HG03103 (cell line): ENCODE measurements around the gene PCNX2.

Experiments
- ATAC-seq: cut with Tn5 transposase; IDR thresholded peaks from one replicate; pipeline ENCODE4 v1.9.1; 2021; ENCODE audit warnings: low read depth; ENCODE audit not compliant: unreplicated experiment

Gene PCNX2

GRCh38 chr1:233268389-233269022, 27.0 kb downstream of the PCNX2 start:
- no peak for ATAC-seq

- peak; percentile 3 for ATAC-seq
These were observed 33.8 kb downstream of the PCNX2 start for GRCh38 chr1:233261695-233262094.

- ATAC-seq = peak; percentile 94
These were observed 34.3 kb downstream of the PCNX2 start for GRCh38 chr1:233261206-233261605.

GRCh38 chr1:233257786-233258185, 37.7 kb downstream of the PCNX2 start:
- ATAC-seq = no peak

- ATAC-seq = no peak
These were observed 38.7 kb downstream of the PCNX2 start for GRCh38 chr1:233256789-233257188.

GRCh38 chr1:233256191-233256590, 39.3 kb downstream of the PCNX2 start:
- ATAC-seq = no peak

DNA sequence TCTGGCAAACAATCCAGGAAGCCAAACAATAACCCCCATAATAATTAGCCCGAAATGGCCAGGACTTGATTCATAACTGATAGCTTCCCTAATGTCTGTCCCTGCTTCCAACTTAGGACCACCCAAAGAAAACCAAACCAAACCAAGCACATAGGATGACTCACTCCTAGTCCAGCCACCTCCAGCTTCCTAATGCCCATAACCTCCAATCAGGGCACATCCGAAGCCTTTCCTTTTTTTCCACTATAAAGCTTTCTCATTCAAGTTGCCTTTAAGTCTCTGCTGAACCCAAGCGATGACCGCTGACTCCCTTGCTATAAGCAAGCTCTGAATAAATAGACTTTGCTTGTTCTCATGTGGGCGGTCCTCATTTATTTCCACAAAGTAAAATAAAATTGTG, 40.4 kb downstream of the PCNX2 start:
- no peak for ATAC-seq

- ATAC-seq = no peak
These were observed 41.6 kb downstream of the PCNX2 start for GRCh38 chr1:233253832-233254331.

- ATAC-seq = no peak
These were observed 42.2 kb downstream of the PCNX2 start for GRCh38 chr1:233253231-233253831.

DNA sequence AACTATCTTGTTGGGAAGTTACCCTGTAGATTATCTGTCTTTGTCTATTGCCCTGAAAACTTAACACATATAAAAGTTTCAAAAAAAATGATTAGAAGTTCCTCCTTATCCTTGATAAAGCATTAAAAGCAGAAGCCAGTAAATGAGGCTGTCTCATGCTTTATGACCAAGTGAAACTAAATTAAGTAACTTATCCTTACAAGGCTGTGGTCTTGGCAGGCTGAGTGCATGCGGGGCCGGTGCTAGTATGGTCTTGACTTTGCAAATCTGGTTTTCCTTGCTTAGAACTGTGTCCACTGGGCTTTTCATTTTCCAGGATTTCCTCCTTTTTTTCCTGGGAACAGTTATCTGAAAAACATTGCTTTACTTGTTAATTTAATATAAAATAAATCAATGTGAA, 43.1 kb downstream of the PCNX2 start:
- no peak for ATAC-seq

GRCh38 chr1:233251201-233251720, 44.3 kb downstream of the PCNX2 start:
- no peak for ATAC-seq

DNA sequence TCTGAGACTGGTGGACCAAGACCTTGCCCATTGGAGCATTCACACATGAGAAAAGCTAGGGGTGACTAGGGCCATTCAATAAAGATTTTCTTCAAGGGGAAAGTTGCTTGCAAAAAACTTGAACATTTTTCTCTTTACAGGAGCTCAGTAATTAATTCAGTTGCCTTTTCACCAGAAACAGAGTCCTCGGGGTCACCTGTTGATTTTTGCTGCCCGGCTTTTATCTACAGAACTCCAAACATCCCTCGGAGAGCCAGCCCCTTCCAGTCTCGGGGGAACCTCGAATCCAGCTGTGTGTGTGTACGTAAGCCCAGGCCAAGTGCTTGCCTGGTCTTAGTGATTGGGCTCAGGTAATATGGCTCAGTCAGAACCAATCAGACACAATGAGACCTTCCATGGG, 47.5 kb downstream of the PCNX2 start:
- ATAC-seq = no peak

DNA sequence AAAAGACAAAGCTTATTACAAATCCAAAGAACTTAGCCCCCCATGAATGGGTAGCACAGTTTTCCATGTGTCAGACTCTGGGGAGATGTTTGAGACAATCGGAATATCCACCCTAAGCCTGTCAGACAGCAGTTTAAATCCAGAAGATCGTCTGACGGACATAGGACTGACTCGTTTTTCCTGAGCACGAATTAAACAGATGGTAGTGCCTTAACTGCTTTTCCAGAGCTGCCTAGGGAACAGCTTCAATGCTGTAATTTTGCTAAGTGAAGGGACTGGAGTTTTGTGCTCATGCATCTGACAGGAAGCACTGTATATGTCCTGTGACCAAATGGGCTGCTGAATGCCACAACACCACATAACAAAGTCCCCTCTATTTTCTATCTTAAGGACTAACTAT, 48.6 kb downstream of the PCNX2 start:
- no peak for ATAC-seq

DNA sequence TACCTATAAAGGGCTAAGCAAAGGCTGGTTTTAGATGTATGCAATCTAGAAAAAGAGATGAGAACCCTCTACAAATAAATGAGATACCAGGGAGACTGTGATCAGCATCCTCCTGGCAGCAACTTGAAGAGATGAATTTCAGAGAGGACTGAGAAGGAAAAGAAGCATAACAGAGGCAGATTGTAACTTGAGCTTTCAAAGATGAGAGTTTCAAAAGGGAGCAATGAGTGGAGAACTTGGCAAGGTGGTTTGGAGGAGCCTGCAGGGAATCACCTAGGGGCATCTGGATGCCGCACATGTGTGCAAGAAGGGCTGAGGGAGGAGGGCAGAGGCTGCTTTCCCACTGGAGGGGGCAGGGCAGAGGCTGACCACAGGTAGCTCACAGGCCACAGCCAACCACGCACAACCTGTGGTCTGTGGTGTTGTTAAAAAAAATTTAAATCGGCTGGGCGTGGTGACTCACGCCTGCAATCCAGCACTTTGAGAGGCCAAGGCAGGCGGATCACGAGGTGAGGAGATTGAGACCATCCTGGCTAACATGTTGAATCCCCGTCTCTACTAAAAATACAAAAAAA, 50.2 kb downstream of the PCNX2 start:
- no peak for ATAC-seq

GRCh38 chr1:233244183-233244582, 51.3 kb downstream of the PCNX2 start:
- ATAC-seq = no peak

DNA sequence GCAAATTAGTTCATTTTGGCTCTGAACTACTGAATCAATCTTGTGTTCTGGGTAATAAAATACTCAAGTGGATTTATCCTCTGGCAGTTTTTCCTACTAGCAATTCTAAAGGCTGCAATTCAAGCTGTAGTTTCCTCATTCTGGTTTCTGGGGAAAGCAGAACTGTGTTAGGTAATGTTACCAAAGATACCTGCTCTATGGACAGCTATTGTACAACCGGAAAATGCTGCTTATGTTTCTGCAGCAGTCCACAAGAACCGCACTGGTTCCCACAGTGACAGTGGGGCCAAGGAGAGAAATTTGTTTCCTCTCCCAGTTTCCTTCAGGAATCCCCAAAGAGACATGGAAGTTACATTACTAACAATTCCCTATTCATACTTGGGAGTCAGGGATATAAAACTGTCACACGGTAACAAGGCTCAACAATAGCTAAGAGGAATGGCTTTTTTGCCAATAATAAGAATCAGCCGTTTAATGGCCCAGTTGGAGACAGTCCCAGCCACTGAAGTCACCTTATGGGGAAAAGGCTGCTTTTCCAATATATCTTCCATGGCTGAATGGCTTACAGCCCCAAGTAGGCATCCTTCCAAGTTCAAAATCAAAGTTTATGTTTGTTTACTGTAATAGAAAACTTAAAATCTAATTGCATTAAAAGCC, 52.6 kb downstream of the PCNX2 start:
- ATAC-seq = no peak

- ATAC-seq = no peak
These were observed 53.8 kb downstream of the PCNX2 start for GRCh38 chr1:233241759-233242158.

DNA sequence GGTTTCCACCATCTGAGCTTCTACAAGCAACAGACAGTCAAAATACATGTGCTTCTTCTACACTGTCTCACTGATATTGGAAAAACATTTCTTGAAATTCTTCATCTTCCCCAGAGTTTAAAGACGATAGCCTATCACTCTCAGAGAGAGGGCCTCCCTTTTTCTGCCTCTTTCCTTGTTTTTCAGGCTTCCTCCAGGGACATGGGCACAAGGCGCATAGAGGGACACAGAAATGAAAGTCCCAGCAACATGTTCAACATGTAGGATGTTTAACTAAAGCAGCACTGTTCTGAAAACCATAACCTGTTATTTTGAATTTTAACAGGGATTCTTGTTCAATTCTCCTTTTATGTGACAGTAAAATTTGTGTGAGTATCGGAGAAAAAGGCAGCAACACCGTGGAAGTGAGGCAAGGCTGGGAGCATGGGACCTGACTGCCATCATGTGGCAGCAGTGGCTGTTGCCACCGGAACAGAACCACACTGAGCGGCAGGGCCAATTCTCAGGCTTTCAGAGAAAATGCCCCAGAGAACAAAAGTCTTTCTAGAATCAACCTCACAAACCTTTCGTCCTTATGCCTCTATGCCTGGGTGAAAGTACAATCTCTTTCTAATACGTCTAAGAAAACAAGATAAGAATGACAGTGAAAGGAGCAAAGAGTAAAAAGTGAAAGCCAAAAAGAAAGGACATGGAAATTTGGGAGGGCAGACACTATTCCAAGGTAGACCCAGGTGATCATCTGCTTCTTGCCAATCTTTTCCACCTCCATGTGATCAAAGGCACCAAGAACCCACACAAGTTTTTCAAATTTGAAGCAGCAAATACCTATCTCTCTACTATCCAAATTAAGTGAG, 54.5 kb downstream of the PCNX2 start:
- ATAC-seq = peak; percentile 63

GRCh38 chr1:233240371-233240770, 55.2 kb downstream of the PCNX2 start:
- ATAC-seq = no peak

DNA sequence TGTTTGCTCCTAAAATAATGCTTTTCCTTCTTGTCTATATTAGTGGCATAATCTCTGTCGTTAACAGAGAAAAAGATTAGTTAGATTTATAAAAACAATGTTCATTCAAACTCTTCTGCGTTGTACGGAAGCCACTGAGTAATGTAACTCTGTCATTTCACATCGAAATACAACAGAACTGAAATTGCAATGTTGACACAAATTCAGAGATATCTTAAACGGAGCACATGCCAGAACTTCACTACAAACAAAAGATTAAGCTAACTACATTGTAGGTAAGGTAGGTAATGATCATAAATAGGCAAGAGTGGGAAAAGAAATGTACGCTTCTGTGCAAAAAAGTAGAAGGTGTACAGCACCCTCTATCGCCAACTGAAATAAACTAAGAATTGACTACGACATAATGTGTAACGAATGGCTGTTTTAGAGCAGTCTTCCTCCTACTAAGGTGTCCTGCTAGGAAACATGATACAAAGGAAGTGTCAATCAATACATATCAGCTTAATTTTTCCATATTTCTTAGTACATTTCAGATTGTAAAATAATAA, 56.6 kb downstream of the PCNX2 start:
- ATAC-seq = no peak
